H1 (cell line): Measurements from ENCODE around the gene SIGLECL1. TPM values are rescaled to one million over a fixed set of nuclear protein-coding genes. Genes with fewer than 3 reads are reported as not detected.

Experiments
- CTCF ChIA-PET: fragments of 300-600 bp; sonication (Branson Sonifier 250); formaldehyde crosslinking; loops from one replicate; lab custom pipeline; 2021; ENCODE audit not compliant: partially characterized antibody; lab: Charles Lee
- POLR2A ChIA-PET: fragments of 300-600 bp; sonication (Branson Sonifier 250); formaldehyde crosslinking; loops from one replicate; lab custom pipeline; 2021; ENCODE audit warnings: inconsistent platforms; ENCODE audit not compliant: partially characterized antibody; lab: Charles Lee
- DNase-seq, 2 experiments: peaks; one replicate each; pipeline versions ENCODE4 v3.0.0 to v3.0.0-alpha.2; 2010 to 2022; ENCODE audit warnings: low spot score in 2 of 2, low read depth in 1 of 2, mixed read lengths in 1 of 2
- FAIRE-seq: peaks from 2 replicates; lab custom pipeline; 2011; peaks lifted over from hg19 to GRCh38; lab: Jason Lieb, UNC
- H2AFZ ChIP-seq: 2 replicates; pipeline ENCODE4 v1.8.1; 2012; ENCODE audit warnings: low read length, inconsistent platforms
- H2AK5ac ChIP-seq: 2 replicates; pipeline ENCODE4 v1.6.1; 2013; ENCODE audit warnings: low read depth, low read length
- H2BK120ac ChIP-seq: replicated peaks from 2 replicates; pipeline ENCODE3; 2013; ENCODE audit warnings: low read depth, low read length, inconsistent platforms
- H2BK12ac ChIP-seq: 2 replicates; pipeline ENCODE4 v1.6.1; 2013; ENCODE audit warnings: low read depth, low read length
- H2BK15ac ChIP-seq: 2 replicates; pipeline ENCODE4 v1.6.1; 2013; ENCODE audit warnings: low read length
- H2BK20ac ChIP-seq: 2 replicates; pipeline ENCODE4 v1.6.1; 2013; ENCODE audit warnings: low read length
- H2BK5ac ChIP-seq: 2 replicates; pipeline ENCODE4 v1.6.1; 2013; ENCODE audit warnings: low read depth, low read length
- H3K14ac ChIP-seq: 2 replicates; pipeline ENCODE4 v1.6.1; 2013; ENCODE audit warnings: inconsistent platforms; ENCODE audit not compliant: insufficient read length
- H3K18ac ChIP-seq: 2 replicates; pipeline ENCODE4 v1.6.1; 2013; ENCODE audit warnings: low read length; ENCODE audit errors: extremely low read depth
- H3K23ac ChIP-seq: 2 replicates; pipeline ENCODE4 v1.6.1; 2013; ENCODE audit warnings: inconsistent platforms; ENCODE audit not compliant: insufficient read length
- H3K23me2 ChIP-seq: 2 replicates; pipeline ENCODE4 v1.6.1; 2013; ENCODE audit warnings: low read depth, low read length
- H3K27ac ChIP-seq: 2 replicates; pipeline ENCODE4 v1.6.1; 2011; ENCODE audit warnings: low read depth, low read length, inconsistent platforms
- H3K27me3 ChIP-seq, 4 experiments: replicated peaks in 1 of 4; 1 replicate in 1 of 4; 2 replicates in 3 of 4; pipeline versions ENCODE4 v1.6.1 to v1.8.1; 2011 to 2013; ENCODE audit warnings: low read length in 3 of 4, mild to moderate bottlenecking in 3 of 4, inconsistent platforms in 2 of 4, mixed read lengths in 2 of 4, moderate library complexity in 1 of 4; ENCODE audit not compliant: control insufficient read depth in 3 of 4, insufficient read depth in 3 of 4; ENCODE audit errors: extremely low read depth in 1 of 4
- H3K36me3 ChIP-seq, 4 experiments: 2 replicates each; pipeline versions ENCODE4 v1.6.1 to v1.8.1; 2011 to 2013; ENCODE audit warnings: mild to moderate bottlenecking in 4 of 4, low read length in 3 of 4, moderate library complexity in 2 of 4, control low read depth in 1 of 4, inconsistent platforms in 1 of 4; ENCODE audit not compliant: insufficient read depth in 4 of 4, control insufficient read depth in 2 of 4
- H3K4ac ChIP-seq: replicated peaks from 2 replicates; pipeline ENCODE3; 2013; ENCODE audit warnings: low read length, low read depth, mixed read lengths, inconsistent platforms; ENCODE audit not compliant: insufficient read length
- H3K4me1 ChIP-seq, 4 experiments: replicated peaks in 1 of 4; 1 replicate in 1 of 4; 2 replicates in 3 of 4; pipeline versions ENCODE4 v1.6.1 to v1.8.1; 2011 to 2013; ENCODE audit warnings: low read length in 3 of 4, inconsistent platforms in 2 of 4, mixed read lengths in 1 of 4; ENCODE audit not compliant: insufficient read depth in 4 of 4, control insufficient read depth in 3 of 4
- H3K4me2 ChIP-seq, 2 experiments: 2 replicates each; pipeline versions ENCODE4 v1.6.1 to v1.8.1; 2011 to 2013; ENCODE audit warnings: low read depth in 2 of 2, low read length in 2 of 2, control low read depth in 1 of 2, inconsistent platforms in 1 of 2, mild to moderate bottlenecking in 1 of 2; ENCODE audit not compliant: insufficient read depth in 1 of 2
- H3K4me3 ChIP-seq, 4 experiments: fragments of 200-600, 300-600 bp in 1 of 4; sonication (generic), shearing (Covaris generic), sonication (Bioruptor Twin) in 1 of 4; 2 replicates each; pipeline versions ENCODE4 v1.5.1 to v1.8.1; 2011 to 2016; ENCODE audit warnings: low read length in 4 of 4, low read depth in 3 of 4, control low read depth in 2 of 4, inconsistent platforms in 2 of 4, mild to moderate bottlenecking in 2 of 4, mixed read lengths in 1 of 4, moderate library complexity in 1 of 4; ENCODE audit not compliant: insufficient read depth in 2 of 4; ENCODE audit errors: extremely low read depth in 1 of 4
- H3K56ac ChIP-seq: replicated peaks from 2 replicates; pipeline ENCODE3; 2013; ENCODE audit warnings: low read depth, mild to moderate bottlenecking, mixed read lengths, low read length, inconsistent platforms; ENCODE audit not compliant: insufficient read length
- H3K79me1 ChIP-seq: 2 replicates; pipeline ENCODE4 v1.6.1; 2013; ENCODE audit warnings: low read depth, low read length, control low read depth
- H3K79me2 ChIP-seq, 2 experiments: 2 replicates each; pipeline versions ENCODE4 v1.6.1 to v1.8.1; 2012 to 2013; ENCODE audit warnings: low read length in 2 of 2, mild to moderate bottlenecking in 2 of 2, inconsistent platforms in 1 of 2; ENCODE audit not compliant: insufficient read depth in 2 of 2, control insufficient read depth in 1 of 2
- H3K9ac ChIP-seq, 4 experiments: replicated peaks in 1 of 4; 1 replicate in 1 of 4; 2 replicates in 3 of 4; pipeline versions ENCODE4 v1.6.1 to v1.8.1; 2011 to 2013; ENCODE audit warnings: low read depth in 3 of 4, low read length in 3 of 4, control low read depth in 2 of 4, mild to moderate bottlenecking in 2 of 4, moderate library complexity in 2 of 4, inconsistent platforms in 1 of 4; ENCODE audit errors: extremely low read depth in 1 of 4
- H3K9me3 ChIP-seq, 2 experiments: 2 replicates each; pipeline versions ENCODE4 v1.6.1 to v1.8.1; 2012 to 2013; ENCODE audit warnings: mild to moderate bottlenecking in 2 of 2, moderate library complexity in 2 of 2, control low read depth in 1 of 2, inconsistent platforms in 1 of 2, low read depth in 1 of 2, low read length in 1 of 2, mixed read lengths in 1 of 2; ENCODE audit not compliant: insufficient read depth in 2 of 2
- H4K20me1 ChIP-seq, 2 experiments: replicated peaks in 1 of 2; 2 replicates each; pipeline versions ENCODE3 to v1.8.1; 2011 to 2013; ENCODE audit warnings: inconsistent platforms in 2 of 2, low read length in 2 of 2, mild to moderate bottlenecking in 1 of 2; ENCODE audit not compliant: insufficient read depth in 2 of 2, control insufficient read depth in 1 of 2
- H4K5ac ChIP-seq: 2 replicates; pipeline ENCODE4 v1.6.1; 2013; ENCODE audit warnings: low read length, low read depth, mixed read lengths, inconsistent platforms; ENCODE audit not compliant: insufficient read length
- H4K8ac ChIP-seq: 2 replicates; pipeline ENCODE4 v1.8.0; 2013; ENCODE audit warnings: mild to moderate bottlenecking, moderate library complexity, low read length, inconsistent platforms; ENCODE audit not compliant: insufficient read depth; ENCODE audit errors: extremely low read depth
- H4K91ac ChIP-seq: replicated peaks from 2 replicates; pipeline ENCODE3; 2013; ENCODE audit warnings: low read length, mixed read lengths, inconsistent platforms; ENCODE audit not compliant: insufficient read length
- ATF2 ChIP-seq: IDR thresholded peaks from 2 replicates; pipeline ENCODE4 v1.6.1; 2012; ENCODE audit warnings: low read length, inconsistent platforms
- ATF3 ChIP-seq: IDR thresholded peaks from 2 replicates; pipeline ENCODE4 v1.6.1; 2011; ENCODE audit warnings: low read depth, mild to moderate bottlenecking, low read length; ENCODE audit not compliant: insufficient read depth
- BCL11A ChIP-seq, 2 experiments: IDR thresholded peaks; one replicate each; pipeline ENCODE4 v1.6.1; 2011; ENCODE audit warnings: low read depth in 2 of 2, low read length in 2 of 2, mild to moderate bottlenecking in 2 of 2
- CBX8 ChIP-seq: fragments of 300-800, 300-1000 bp; sonication (generic); IDR thresholded peaks from 2 replicates; pipeline ENCODE4 v1.7.1; 2016; ENCODE audit warnings: low read depth, low read length, borderline replicate concordance
- CREB1 ChIP-seq: IDR thresholded peaks from 2 replicates; pipeline ENCODE4 v1.6.1; 2012; ENCODE audit warnings: inconsistent platforms
- EGR1 ChIP-seq: IDR thresholded peaks from 2 replicates; pipeline ENCODE4 v1.6.1; 2011; ENCODE audit warnings: low read depth, low read length, borderline replicate concordance
- KDM5A ChIP-seq: fragments of 200-600 bp; IDR thresholded peaks from 2 replicates; pipeline ENCODE4 v1.7.1; 2012; ENCODE audit warnings: mild to moderate bottlenecking, low read length, inconsistent platforms, mixed read lengths
- SIN3A ChIP-seq, 2 experiments: IDR thresholded peaks in 1 of 2; conservative IDR thresholded peaks in 1 of 2; 2 replicates each; pipeline ENCODE4 v1.6.1; 2011 to 2012; ENCODE audit warnings: low read length in 2 of 2, improper control_type of control experiment in 1 of 2, low read depth in 1 of 2, mild to moderate bottlenecking in 1 of 2
- SIX5 ChIP-seq: IDR thresholded peaks from 2 replicates; pipeline ENCODE4 v1.6.1; 2011; ENCODE audit warnings: mild to moderate bottlenecking, low read depth, low read length
- SRF ChIP-seq: IDR thresholded peaks from 2 replicates; pipeline ENCODE4 v1.6.1; 2011; ENCODE audit warnings: mild to moderate bottlenecking, low read depth, low read length, moderate library complexity
- TEAD4 ChIP-seq: IDR thresholded peaks from 2 replicates; pipeline ENCODE4 v1.6.1; 2012; ENCODE audit warnings: low read depth, low read length, inconsistent platforms, mixed read lengths
- WGBS, 2 experiments: shearing (Covaris generic) in 1 of 2; methylation state at CpG; one replicate each; pipeline versions ENCODE4 v1.1.6 to v1.1.7; 2013 to 2015; ENCODE audit warnings: low lambda C conversion rate in 2 of 2, mixed read lengths in 2 of 2, inconsistent platforms in 1 of 2, low coverage in 1 of 2, missing lambda C conversion rate in 1 of 2; ENCODE audit not compliant: insufficient replicate concordance in 2 of 2, insufficient coverage in 1 of 2, insufficient read length in 1 of 2; ENCODE audit errors: extremely low coverage in 1 of 2, missing lambda C conversion rate in 1 of 2; 5-methylcytosine and 5-hydroxymethylcytosine counted together
- polyA plus RNA-seq, 7 experiments: library from polyadenylated mRNA; depleted of rRNA in 3 of 7; stranded (reverse) in 5 of 7; unstranded in 2 of 7; fragments of >200 nt in 5 of 7; fragments of 200-250 nt in 2 of 7; gene quantifications; 1 replicate in 5 of 7; 2 replicates in 1 of 7; 4 replicates in 1 of 7; pipeline versions ENCODE4 v1.2.1 to v1.2.3, GENCODE V29; 2011 to 2013; ENCODE audit warnings: missing spikeins in 2 of 7, mixed read lengths in 2 of 7
- total RNA-seq: library from RNA; stranded (reverse); fragmentation: NEBNext Ultra II Directional; extraction: Animal tissue kit (Norgen Biotek cat#: 25700); gene quantifications from 2 replicates; pipeline ENCODE4 v1.2.1, GENCODE V29; 2021
- TF ChIP-seq, protein P1 (sequence below): IDR thresholded peaks from 2 replicates; pipeline ENCODE4 v1.6.1; 2012; ENCODE audit warnings: inconsistent platforms

SIGLECL1 gene
- total and polyA plus RNA-seq, 2 of the 8 experiments (the other 6 are each of a cell fraction or from before 2014, with no cell fraction given): not detected

DNA sequence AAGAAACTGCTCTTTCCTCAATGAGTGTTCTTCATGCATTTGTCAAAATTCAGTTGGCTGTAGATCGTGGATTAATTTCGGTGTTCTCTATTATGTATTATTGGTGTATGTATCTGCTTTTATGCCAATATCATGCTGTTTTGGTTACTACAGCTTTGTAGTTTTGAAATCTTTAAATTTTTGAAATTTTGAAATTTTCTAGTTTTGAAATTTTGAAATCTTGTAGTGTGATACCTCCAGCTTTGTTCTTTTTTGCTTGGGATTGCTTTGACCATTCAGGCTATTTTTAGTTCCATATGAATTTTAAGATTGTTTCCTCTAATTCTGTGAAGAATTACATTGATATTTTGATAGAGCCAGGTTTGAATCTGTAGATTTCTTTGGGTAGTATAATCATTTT lies 22.9 kb upstream of the SIGLECL1 start:
- ChIA-PET POLR2A (interaction anchor here (0.7 kb wide), 1 partner anchor 56 kb away, joined by 3 read pairs; no protein-coding TSS in a partner anchor), CTCF (no interaction called here)
- Histone ChIP-seq H3K23me2 (no peaks in the 10 kb centered on the region), H3K4me1 (no peaks in the 10 kb centered on the region), H2AK5ac (no peak overlapping the region), H2AFZ (no peak overlapping the region), H2BK12ac (no peak overlapping the region), H3K79me1 (no peaks in the 10 kb centered on the region), H3K9me3 (0 out of 4 replicates have a peak, but pooled peaks cover 0 to 7% of the 10 kb centered on the region in 2 experiments), H3K27me3 (no peaks in the 10 kb centered on the region; a peak in 1 of 7 replicates), H3K4ac (no peak overlapping the region), H4K8ac (no peak overlapping the region), H3K79me2 (no peaks in the 10 kb centered on the region), H3K36me3 (no peaks in the 10 kb centered on the region), H3K56ac (no peak overlapping the region), H3K27ac (no peak overlapping the region), H4K20me1 (no peaks in the 10 kb centered on the region), H2BK120ac (no peak overlapping the region), H2BK5ac (no peak overlapping the region), H2BK20ac (no peak overlapping the region), H3K4me2 (no peak overlapping the region), H2BK15ac (no peak overlapping the region), H4K91ac (no peak overlapping the region), H3K9ac (no peak overlapping the region), H3K14ac (no peak overlapping the region), H3K4me3 (no peak overlapping the region), H3K18ac (no peak overlapping the region), H4K5ac (no peak overlapping the region), H3K23ac (no peak overlapping the region)
- DNase-seq (no peak), FAIRE-seq (no peak)
- WGBS, 2 experiments: 91% methylated on average over 2 of the region's 2 CpGs; no CpG with 5 or more reads in 1 of the 2 experiments
- TF ChIP-seq BCL11A (IDR thresholded peaks at IDR 0.05; ENCODE audit: low read depth in 2 of 2, low read length in 2 of 2) (no peak), SIX5 (no peak), KDM5A (no peak), ATF2 (no peak), SIN3A (conservative IDR thresholded peaks at IDR 0.05 in 1 of 2, IDR thresholded peaks at IDR 0.05 in 1 of 2; ENCODE audit: low read depth in 1 of 2, low read length in 2 of 2) (no peak), ATF3 (no peak), CREB1 (no peak), CBX8 (no peak), TEAD4 (no peak), EGR1 (no peak), SRF (no peak)
- TF ChIP-seq, protein P1, sequence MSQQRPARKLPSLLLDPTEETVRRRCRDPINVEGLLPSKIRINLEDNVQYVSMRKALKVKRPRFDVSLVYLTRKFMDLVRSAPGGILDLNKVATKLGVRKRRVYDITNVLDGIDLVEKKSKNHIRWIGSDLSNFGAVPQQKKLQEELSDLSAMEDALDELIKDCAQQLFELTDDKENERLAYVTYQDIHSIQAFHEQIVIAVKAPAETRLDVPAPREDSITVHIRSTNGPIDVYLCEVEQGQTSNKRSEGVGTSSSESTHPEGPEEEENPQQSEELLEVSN: no peak
